GM12878 (cell line): Measurements from ENCODE around the gene RAB44. TPM values are rescaled to one million over a fixed set of nuclear protein-coding genes. Genes with fewer than 3 reads are reported as not detected.

ENCODE experiments used
- ATAC-seq: fragments of 200-7000 bp; cut with Tn5 transposase; 3 replicates; pipeline ENCODE4 v1.9.1; 2020; ENCODE audit warnings: mild to moderate bottlenecking, moderate library complexity
- BruUV-seq: library from RNA; stranded (reverse); fragments of 400-500 nt; replicated peaks from 2 replicates; lab custom pipeline; 2021; lab: Mats Ljungman, UMichigan
- CTCF ChIA-PET: fragments of 300-600 bp; sonication (Branson Sonifier 250); formaldehyde crosslinking; extraction: SDS; loops from one replicate; lab custom pipeline; 2021; ENCODE audit warnings: inconsistent platforms; lab: Yijun Ruan, JAX
- POLR2A ChIA-PET: fragments of 350-600 bp; formaldehyde crosslinking; extraction: SDS; loops from one replicate; lab custom pipeline; 2021; ENCODE audit warnings: inconsistent platforms; lab: Charles Lee
- RAD21 ChIA-PET: fragments of 300-600 bp; sonication (Branson Sonifier 250); formaldehyde crosslinking; loops from one replicate; lab custom pipeline; 2023; ENCODE audit warnings: antibody characterized with exemption; ENCODE audit not compliant: unreplicated experiment; lab: Charles Lee
- SMC1A ChIA-PET: fragments of 300-600 bp; sonication (Branson Sonifier 250); formaldehyde crosslinking; loops from one replicate; lab custom pipeline; 2023; ENCODE audit not compliant: unreplicated experiment, uncharacterized antibody; lab: Charles Lee
- DNase-seq: peaks from one replicate; pipeline ENCODE4 v3.0.0-alpha.2; 2011; ENCODE audit warnings: low read depth, low spot score
- FAIRE-seq: peaks from 3 replicates; lab custom pipeline; 2011; peaks lifted over from hg19 to GRCh38; lab: Jason Lieb, UNC
- H2AFZ ChIP-seq: 2 replicates; pipeline ENCODE4 v1.6.0; 2011; ENCODE audit warnings: low read depth, low read length, control low read depth; ENCODE audit not compliant: control insufficient read depth
- H3K27ac ChIP-seq: 2 replicates; pipeline ENCODE4 v1.5.1; 2011; ENCODE audit warnings: control low read depth; ENCODE audit not compliant: control insufficient read depth, insufficient read depth
- H3K27me3 ChIP-seq, 2 experiments: replicated peaks in 1 of 2; 2 replicates each; pipeline versions ENCODE4 v1.6.0 to v1.6.1; 2011; ENCODE audit warnings: low read length in 1 of 2; ENCODE audit not compliant: control insufficient read depth in 2 of 2, insufficient read depth in 2 of 2
- H3K36me3 ChIP-seq, 2 experiments: 2 replicates each; pipeline ENCODE4 v1.5.1; 2011; ENCODE audit warnings: low read length in 1 of 2; ENCODE audit not compliant: control insufficient read depth in 2 of 2, insufficient read depth in 2 of 2
- H3K4me1 ChIP-seq: 2 replicates; pipeline ENCODE4 v1.6.1; 2011; ENCODE audit warnings: mild to moderate bottlenecking, low read length, moderate library complexity, mixed read lengths; ENCODE audit not compliant: control insufficient read depth, insufficient read depth
- H3K4me2 ChIP-seq: 2 replicates; pipeline ENCODE4 v1.6.0; 2011; ENCODE audit warnings: control low read depth; ENCODE audit not compliant: control insufficient read depth, insufficient read depth
- H3K4me3 ChIP-seq: fragments of 200-600 bp; sonication (generic); 2 replicates; pipeline ENCODE4 v1.5.1; 2016
- H3K79me2 ChIP-seq: 2 replicates; pipeline ENCODE4 v1.6.0; 2011; ENCODE audit warnings: low read length; ENCODE audit not compliant: control insufficient read depth, insufficient read depth
- H3K9ac ChIP-seq: 2 replicates; pipeline ENCODE4 v1.8.0; 2011; ENCODE audit warnings: low read length, control low read depth, mixed read lengths; ENCODE audit not compliant: control insufficient read depth, insufficient read depth
- H3K9me3 ChIP-seq: replicated peaks from 3 replicates; pipeline ENCODE4 v1.5.1; 2011; ENCODE audit warnings: mild to moderate bottlenecking, low read length; ENCODE audit not compliant: control insufficient read depth, insufficient read depth
- H4K20me1 ChIP-seq: 2 replicates; pipeline ENCODE4 v1.6.0; 2011; ENCODE audit not compliant: control insufficient read depth, insufficient read depth
- BHLHE40 ChIP-seq, 2 experiments: fragments of 450-650 bp in 1 of 2; IDR thresholded peaks; 2 replicates each; pipeline ENCODE4 v1.6.1; 2011 to 2017; ENCODE audit warnings: low read depth in 2 of 2, borderline replicate concordance in 1 of 2, improper control_type of control experiment in 1 of 2, low read length in 1 of 2, mild to moderate bottlenecking in 1 of 2
- CBFB ChIP-seq: IDR thresholded peaks from 2 replicates; pipeline ENCODE4 v1.6.1; 2016; ENCODE audit warnings: antibody characterized with exemption, low read depth
- GABPA ChIP-seq: IDR thresholded peaks from 2 replicates; pipeline ENCODE4 v1.6.1; 2014; ENCODE audit warnings: antibody characterized with exemption, low read depth, mild to moderate bottlenecking, inconsistent platforms
- IKZF1 ChIP-seq: fragments of 450-650 bp; conservative IDR thresholded peaks from 2 replicates; pipeline ENCODE4 v1.6.1; 2017; ENCODE audit warnings: antibody characterized with exemption, mild to moderate bottlenecking
- IKZF2 ChIP-seq, 2 experiments: fragments of 450-650 bp; IDR thresholded peaks; 2 replicates each; pipeline ENCODE4 v1.6.1; 2017; ENCODE audit warnings: mild to moderate bottlenecking in 2 of 2, moderate library complexity in 2 of 2
- MEF2B ChIP-seq: fragments of 450-650 bp; IDR thresholded peaks from 2 replicates; pipeline ENCODE4 v1.6.1; 2018; ENCODE audit warnings: mild to moderate bottlenecking, moderate library complexity; ENCODE audit not compliant: partially characterized antibody, poor library complexity, severe bottlenecking
- MTA3 ChIP-seq: IDR thresholded peaks from 2 replicates; pipeline ENCODE4 v1.6.1; 2012; ENCODE audit warnings: low read length, inconsistent platforms, borderline replicate concordance
- NBN ChIP-seq: fragments of 450-650 bp; IDR thresholded peaks from 2 replicates; pipeline ENCODE4 v1.6.1; 2016
- NFYB ChIP-seq: IDR thresholded peaks from 2 replicates; pipeline ENCODE4 v1.6.1; 2011; ENCODE audit warnings: low read depth, mild to moderate bottlenecking, low read length, improper control_type of control experiment, moderate library complexity; ENCODE audit not compliant: insufficient read depth
- PKNOX1 ChIP-seq: fragments of 450-650 bp; IDR thresholded peaks from 2 replicates; pipeline ENCODE4 v1.6.1; 2016; ENCODE audit warnings: mild to moderate bottlenecking
- PML ChIP-seq: IDR thresholded peaks from 2 replicates; pipeline ENCODE4 v1.6.1; 2012; ENCODE audit warnings: low read length, inconsistent platforms
- RBBP5 ChIP-seq: fragments of 200-600 bp; sonication (generic); conservative IDR thresholded peaks from 2 replicates; pipeline ENCODE4 v1.6.1; 2016
- RELB ChIP-seq: fragments of 450-650 bp; IDR thresholded peaks from 2 replicates; pipeline ENCODE4 v1.6.1; 2017; ENCODE audit warnings: low read depth, mild to moderate bottlenecking, moderate library complexity
- RUNX3 ChIP-seq: IDR thresholded peaks from 2 replicates; pipeline ENCODE4 v1.6.1; 2012; ENCODE audit warnings: low read length, inconsistent platforms
- SMAD1 ChIP-seq: fragments of 450-650 bp; IDR thresholded peaks from 2 replicates; pipeline ENCODE4 v1.6.1; 2018; ENCODE audit warnings: mild to moderate bottlenecking, low read depth; ENCODE audit not compliant: partially characterized antibody
- TBL1XR1 ChIP-seq: IDR thresholded peaks from 2 replicates; pipeline ENCODE4 v1.6.1; 2012; ENCODE audit warnings: low read depth, low read length, improper control_type of control experiment
- TCF12 ChIP-seq: IDR thresholded peaks from 2 replicates; pipeline ENCODE4 v1.6.1; 2011; ENCODE audit warnings: low read depth, mild to moderate bottlenecking, low read length
- TCF7 ChIP-seq: IDR thresholded peaks from 2 replicates; pipeline ENCODE4 v1.6.1; 2014; ENCODE audit warnings: antibody characterized with exemption, borderline replicate concordance
- ZBTB40 ChIP-seq: fragments of 450-650 bp; IDR thresholded peaks from 2 replicates; pipeline ENCODE4 v1.6.1; 2016; ENCODE audit warnings: mild to moderate bottlenecking, moderate library complexity, borderline replicate concordance
- WGBS: methylation state at CpG from one replicate; pipeline ENCODE4 v1.1.6; 2016; ENCODE audit warnings: low lambda C conversion rate; ENCODE audit not compliant: insufficient replicate concordance, insufficient coverage; ENCODE audit errors: missing lambda C conversion rate; 5-methylcytosine and 5-hydroxymethylcytosine counted together
- in situ Hi-C: fragments of 300-500 bp; cut with MboI; formaldehyde crosslinking; loops from 9 replicates; pipeline ENCODE4 v1.14.3; 2018; ENCODE audit warnings: mixed read lengths
- intact Hi-C: fragments of 100-400 bp; cut with micrococcal nuclease; formaldehyde crosslinking; loops from one replicate; pipeline ENCODE4 v1.14.2; 2022; ENCODE audit not compliant: unreplicated experiment
- polyA plus RNA-seq, 11 experiments: library from polyadenylated mRNA; depleted of rRNA in 4 of 11; unstranded in 6 of 11; stranded (reverse) in 5 of 11; fragments of >200 nt; fragmentation: Nextera tagmentation in 4 of 11; fragmentation: Illumina TruSeq in 1 of 11; extraction: Ambion mirVana in 4 of 11; extraction: Trizol in 1 of 11; gene quantifications; 1 replicate in 1 of 11; 2 replicates in 10 of 11; pipeline versions ENCODE4 v1.2.1 to v1.2.3, GENCODE V29; 2011 to 2016; ENCODE audit warnings: inconsistent platforms in 2 of 11, missing spikeins in 2 of 11, low read depth in 1 of 11
- total RNA-seq, 4 experiments: library from RNA; depleted of rRNA in 3 of 4; stranded (reverse); fragments of >200 nt in 3 of 4; fragmentation: Illumina TruSeq in 1 of 4; extraction: Trizol in 1 of 4; gene quantifications; 2 replicates each; pipeline versions ENCODE4 v1.2.1 to v1.2.3, GENCODE V29; 2013 to 2021

RAB44 gene
- total and polyA plus RNA-seq, 10 of the 15 experiments (the other 5 are each of a cell fraction or from before 2014, with no cell fraction given), result 0.01 to 0.08 (median 0.05) TPM; not detected in 2

- in situ Hi-C loops (no loop called here), intact Hi-C loops (loop anchor here (2.0 to 5.0 kb wide), 2 partner anchors 15 to 71 kb away; no protein-coding TSS in a partner anchor)
- no peak overlapping the region; the same call in 1 of the 2 replicates for H2AFZ ChIP-seq
- no peaks in the 10 kb centered on the region for H3K27me3 ChIP-seq
- H3K9me3 ChIP-seq, result no peaks in the 10 kb centered on the region
- peaks cover 21% of the 10 kb centered on the region for H3K4me1 ChIP-seq
- ChIA-PET CTCF (interaction anchor here (0.7 to 12.1 kb wide), 27 partner anchors 10 to 409 kb away, joined by 3 to 330 read pairs (median 5); partner anchors contain the start of gene PPIL1), RAD21 (interaction anchor here (1.2 to 5.4 kb wide), 10 partner anchors 9 to 236 kb away, joined by 3 to 102 read pairs (median 6); no protein-coding TSS in a partner anchor), POLR2A (interaction anchor here (1.2 to 1.5 kb wide), 2 partner anchors 13 to 167 kb away, joined by 3 to 4 read pairs; no protein-coding TSS in a partner anchor), SMC1A (interaction anchor here (1.2 to 6.6 kb wide), 10 partner anchors 9 to 166 kb away, joined by 3 to 120 read pairs (median 6); no protein-coding TSS in a partner anchor)
- H3K36me3 ChIP-seq, result no peaks in the 10 kb centered on the region
- H3K4me3 ChIP-seq, result no peak overlapping the region
- H3K27ac ChIP-seq, result no peak overlapping the region
- peak; percentile 78 for ATAC-seq
- BruUV-seq, result no TSS peak
- no peak for DNase-seq
- WGBS, result 13% methylated on average over 8 of the region's 8 CpGs
- no peak overlapping the region for H3K9ac ChIP-seq
- H3K79me2 ChIP-seq, result no peaks in the 10 kb centered on the region
- 0 out of 2 replicates have a peak overlapping the region, but pooled peaks have one; percentile 17 for H3K4me2 ChIP-seq
- FAIRE-seq, result peak; percentile 78
- no peaks in the 10 kb centered on the region for H4K20me1 ChIP-seq
- TF ChIP-seq RUNX3, result peak; percentile 76
- 0 out of 4 replicates have a peak, but pooled peaks have one; percentile 31 to 44 for TF ChIP-seq IKZF2 (IDR thresholded peaks at IDR 0.05)
- no peak for TF ChIP-seq NFYB
- TF ChIP-seq ZBTB40, result no peak
- peak; percentile 32; the same call in 1 of the 2 replicates for TF ChIP-seq TBL1XR1
- TF ChIP-seq PKNOX1, result no peak
- TF ChIP-seq RELB, result no peak
- TF ChIP-seq PML, result no peak
- 0 out of 2 replicates have a peak, but pooled peaks have one; percentile 19 for TF ChIP-seq NBN
- TF ChIP-seq CBFB, result 0 out of 2 replicates have a peak, but pooled peaks have one; percentile 44
- no peak for TF ChIP-seq SMAD1
- TF ChIP-seq BHLHE40 (IDR thresholded peaks at IDR 0.05; ENCODE audit: borderline replicate concordance in 1 of 2, low read depth in 2 of 2, low read length in 1 of 2), result peak; percentile 50 to 71; a peak in 3 of 4 replicates
- peak; percentile 52; the same call in 1 of the 2 replicates for TF ChIP-seq IKZF1
- peak; percentile 95 for TF ChIP-seq MEF2B
- TF ChIP-seq GABPA, result no peak
- no peak for TF ChIP-seq TCF7
- no peak for TF ChIP-seq RBBP5
- TF ChIP-seq MTA3, result no peak
- peak; percentile 88 for TF ChIP-seq TCF12
Observed at GRCh38 chr6:36781669-36782068, 84.0 kb downstream of the RAB44 start.
